PC-3 (cell line): ENCODE data around the gene TSPO. TPM values are rescaled to one million over a fixed set of nuclear protein-coding genes. Genes with fewer than 3 reads are reported as not detected.

Source experiments
- ATAC-seq: fragments of 200-7000 bp; cut with Tn5 transposase; 2 replicates; pipeline ENCODE4 v1.9.1; 2020; ENCODE audit warnings: mild to moderate bottlenecking, moderate library complexity
- BruUV-seq: library from RNA; stranded (reverse); fragments of 400-500 nt; replicated peaks from 2 replicates; lab custom pipeline; 2021; lab: Mats Ljungman, UMichigan
- CTCF ChIA-PET: fragments of 300-600 bp; sonication (Branson Sonifier 250); formaldehyde crosslinking; loops from one replicate; lab custom pipeline; 2022; ENCODE audit warnings: antibody characterized with exemption; lab: Charles Lee
- POLR2A ChIA-PET: fragments of 300-600 bp; sonication (Branson Sonifier 250); formaldehyde crosslinking; loops from one replicate; lab custom pipeline; 2022; ENCODE audit warnings: antibody characterized with exemption; ENCODE audit not compliant: unreplicated experiment; lab: Charles Lee
- DNase-seq: peaks from one replicate; pipeline ENCODE4 v3.0.0-alpha.2; 2015
- H2AFZ ChIP-seq: fragments of 300-600 bp; sonication (generic); 2 replicates; pipeline ENCODE4 v1.6.0; 2016; ENCODE audit warnings: antibody characterized with exemption, low read length
- H3F3A ChIP-seq: fragments of 300-600 bp; sonication (generic); one replicate; pipeline ENCODE4 v1.6.0; 2017; ENCODE audit warnings: antibody characterized with exemption, low read length, control low read depth, mild to moderate bottlenecking; ENCODE audit not compliant: unreplicated experiment
- H3K27ac ChIP-seq: fragments of 300-600 bp; sonication (generic); 2 replicates; pipeline ENCODE4 v1.5.1; 2016; ENCODE audit warnings: mild to moderate bottlenecking, low read length
- H3K27me3 ChIP-seq: fragments of 300-600 bp; sonication (generic); 2 replicates; pipeline ENCODE4 v1.6.1; 2016; ENCODE audit warnings: low read length, mixed read lengths
- H3K36me3 ChIP-seq: fragments of 300-600 bp; sonication (generic); 2 replicates; pipeline ENCODE4 v1.6.1; 2016; ENCODE audit warnings: low read depth, mixed run types, low read length, mixed read lengths
- H3K4me1 ChIP-seq: fragments of 300-600 bp; sonication (generic); 2 replicates; pipeline ENCODE4 v1.5.1; 2016; ENCODE audit warnings: low read length; ENCODE audit not compliant: insufficient read depth
- H3K4me2 ChIP-seq: fragments of 300-600 bp; sonication (generic); 2 replicates; pipeline ENCODE4 v1.6.0; 2016; ENCODE audit warnings: low read length
- H3K4me3 ChIP-seq: fragments of 300-600 bp; sonication (generic); 2 replicates; pipeline ENCODE4 v1.5.1; 2016; ENCODE audit warnings: mild to moderate bottlenecking, low read length, mixed read lengths
- H3K79me2 ChIP-seq: fragments of 300-600 bp; sonication (generic); 2 replicates; pipeline ENCODE4 v1.6.1; 2017; ENCODE audit warnings: low read length, mixed read lengths
- H3K9ac ChIP-seq: fragments of 300-600 bp; sonication (generic); 2 replicates; pipeline ENCODE4 v1.6.0; 2016; ENCODE audit warnings: mild to moderate bottlenecking, low read length
- H3K9me2 ChIP-seq: fragments of 300-600 bp; sonication (generic); replicated peaks from 2 replicates; pipeline ENCODE4 v1.6.1; 2016; ENCODE audit warnings: mixed run types, low read length, mixed read lengths
- H3K9me3 ChIP-seq: fragments of 300-600 bp; sonication (generic); 2 replicates; pipeline ENCODE4 v1.6.1; 2016; ENCODE audit warnings: low read length, mixed read lengths
- H4K20me1 ChIP-seq: fragments of 300-600 bp; sonication (generic); 2 replicates; pipeline ENCODE4 v1.6.1; 2016; ENCODE audit warnings: low read length, mixed read lengths
- CTCF ChIP-seq: fragments of 300-600 bp; sonication (generic); conservative IDR thresholded peaks from 2 replicates; pipeline ENCODE4 v1.5.1; 2017; ENCODE audit warnings: antibody characterized with exemption, low read depth, mild to moderate bottlenecking, low read length
- EZH2 ChIP-seq: fragments of 300-600 bp; sonication (generic); IDR thresholded peaks from one replicate; pipeline ENCODE4 v1.6.1; 2017; ENCODE audit warnings: antibody characterized with exemption, mild to moderate bottlenecking, low read length; ENCODE audit not compliant: unreplicated experiment
- EZH2phosphoT487 ChIP-seq: fragments of 300-600 bp; sonication (generic); IDR thresholded peaks from 2 replicates; pipeline ENCODE4 v1.6.1; 2018; ENCODE audit warnings: mild to moderate bottlenecking, antibody characterized with exemption, low read length, borderline replicate concordance
- intact Hi-C: fragments of 100-400 bp; cut with micrococcal nuclease; formaldehyde crosslinking; loops from 2 replicates; pipeline ENCODE4 v1.9.0; 2023
- total RNA-seq: library from RNA; depleted of rRNA; stranded (reverse); fragments of >200 nt; gene quantifications from 2 replicates; pipeline ENCODE4 v1.2.3, GENCODE V29; 2014

TSPO gene
- total RNA-seq, 1 experiment from 2014 or later, result 349 TPM

- Histone ChIP-seq H3K79me2 (no peaks in the 10 kb centered on the region), H3K27ac (no peak overlapping the region), H4K20me1 (no peaks in the 10 kb centered on the region), H3K9ac (no peak overlapping the region), H2AFZ (no peak overlapping the region), H3K4me2 (no peak overlapping the region), H3K4me3 (no peak overlapping the region), H3K27me3 (no peaks in the 10 kb centered on the region), H3K9me2 (no peaks in the 10 kb centered on the region), H3K36me3 (no peaks in the 10 kb centered on the region), H3K4me1 (peaks cover 12% of the 10 kb centered on the region), H3F3A (no peaks in the 10 kb centered on the region), H3K9me3 (no peaks in the 10 kb centered on the region)
- ChIA-PET POLR2A (no interaction called here), CTCF (no interaction called here)
- BruUV-seq, result no TSS peak
- ATAC-seq (no peak), DNase-seq (no peak)
- TF ChIP-seq CTCF, result no peak
- no peak for TF ChIP-seq EZH2phosphoT487
- TF ChIP-seq EZH2, result no peak
- intact Hi-C loops, result no loop called here
Observed at GRCh38 chr22:43200555-43200954, 49.2 kb downstream of the TSPO start.

GRCh38 chr22:43201486-43202219 is 50.3 kb downstream of the TSPO start:
- Histone ChIP-seq H3K9me2 (no peaks in the 10 kb centered on the region), H3K27me3 (no peaks in the 10 kb centered on the region), H3K4me2 (no peak overlapping the region), H3F3A (no peaks in the 10 kb centered on the region), H4K20me1 (no peaks in the 10 kb centered on the region), H3K4me3 (no peak overlapping the region), H3K36me3 (no peaks in the 10 kb centered on the region), H3K79me2 (no peaks in the 10 kb centered on the region), H3K4me1 (peaks cover 12% of the 10 kb centered on the region), H2AFZ (no peak overlapping the region), H3K9ac (no peak overlapping the region), H3K27ac (no peak overlapping the region), H3K9me3 (no peaks in the 10 kb centered on the region)
- intact Hi-C loops, result no loop called here
- BruUV-seq, result no TSS peak
- ChIA-PET CTCF (no interaction called here), POLR2A (no interaction called here)
- ATAC-seq (no peak), DNase-seq (no peak)
- no peak for TF ChIP-seq CTCF
- no peak for TF ChIP-seq EZH2
- no peak for TF ChIP-seq EZH2phosphoT487

GRCh38 chr22:43202326-43202725 is 51.0 kb downstream of the TSPO start:
- CTCF ChIA-PET, result no interaction called here
- ATAC-seq, result no peak
- no TSS peak for BruUV-seq
- no peak overlapping the region for H3K9ac ChIP-seq
- no peaks in the 10 kb centered on the region for H3K9me3 ChIP-seq
- no peak overlapping the region for H3K4me2 ChIP-seq
- H3K9me2 ChIP-seq, result no peaks in the 10 kb centered on the region
- no peaks in the 10 kb centered on the region for H3F3A ChIP-seq
- H3K27me3 ChIP-seq, result no peaks in the 10 kb centered on the region
- DNase-seq, result no peak
- POLR2A ChIA-PET, result no interaction called here
- no peaks in the 10 kb centered on the region for H3K79me2 ChIP-seq
- no peak overlapping the region for H3K4me3 ChIP-seq
- no peak overlapping the region for H3K27ac ChIP-seq
- no peak for TF ChIP-seq EZH2
- TF ChIP-seq EZH2phosphoT487, result no peak
- no peak for TF ChIP-seq CTCF
- H3K36me3 ChIP-seq, result no peaks in the 10 kb centered on the region
- H2AFZ ChIP-seq, result no peak overlapping the region
- intact Hi-C loops, result no loop called here
- H4K20me1 ChIP-seq, result no peaks in the 10 kb centered on the region
- H3K4me1 ChIP-seq, result peaks cover 12% of the 10 kb centered on the region
